NCI-H345 (cell line): Measurements from ENCODE around the gene SVEP1.

ENCODE experiments used
- DNase-seq: peaks from one replicate; lab custom pipeline; 2025; lab: John Stamatoyannopoulos, UW

SVEP1 gene

GRCh38 chr9:110521206-110521605, 58.3 kb downstream of the SVEP1 start:
- peak; percentile 3 for DNase-seq

DNA sequence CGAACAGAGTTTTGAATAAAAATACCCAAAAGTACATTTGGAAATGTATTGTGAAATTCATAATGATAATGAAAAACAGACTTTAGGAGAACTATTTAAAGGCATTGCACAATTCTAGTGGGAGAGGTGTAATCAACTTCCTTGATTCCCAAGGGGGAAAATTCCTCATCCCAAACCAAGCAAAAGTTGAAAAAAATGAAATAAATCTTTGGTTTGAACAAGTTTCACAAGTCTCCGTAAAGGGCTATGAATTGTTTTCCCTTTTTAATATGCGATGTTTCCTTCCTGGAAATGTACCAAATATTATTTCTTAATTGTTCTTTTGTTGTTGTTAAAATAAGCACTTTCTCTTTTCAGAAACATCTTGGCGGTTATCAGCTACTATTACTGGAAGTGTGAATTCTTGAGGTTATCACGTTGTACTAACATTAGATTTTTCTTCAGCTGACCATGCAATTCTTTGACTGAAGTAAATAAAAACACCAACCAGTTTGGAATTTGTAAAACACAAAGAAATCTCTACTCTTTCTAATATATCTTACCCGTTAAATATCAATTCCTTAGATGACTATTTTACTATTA, 59.3 kb downstream of the SVEP1 start:
- DNase-seq, result no peak

- no peak for DNase-seq
These were observed 62.1 kb downstream of the SVEP1 start for GRCh38 chr9:110517483-110517882.

DNA sequence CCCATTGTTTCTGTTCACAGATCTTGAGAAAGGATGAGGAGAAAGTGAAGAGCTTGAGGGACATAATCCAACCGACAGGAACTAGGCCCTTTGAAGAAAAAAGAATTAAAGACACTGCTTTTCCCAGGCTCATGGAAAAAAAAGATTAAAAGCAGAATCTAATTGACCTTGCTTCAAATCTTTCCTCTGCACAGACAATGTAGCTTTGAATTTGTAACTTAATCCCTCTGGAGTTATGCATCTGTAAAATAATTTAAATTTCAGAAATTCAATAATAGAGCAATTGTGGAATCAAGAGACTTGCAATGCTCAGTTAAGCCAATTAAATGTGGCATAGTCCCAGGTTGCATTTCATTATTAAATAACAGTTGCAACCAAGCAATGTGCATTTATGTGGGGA, 64.6 kb downstream of the SVEP1 start:
- no peak for DNase-seq

DNA sequence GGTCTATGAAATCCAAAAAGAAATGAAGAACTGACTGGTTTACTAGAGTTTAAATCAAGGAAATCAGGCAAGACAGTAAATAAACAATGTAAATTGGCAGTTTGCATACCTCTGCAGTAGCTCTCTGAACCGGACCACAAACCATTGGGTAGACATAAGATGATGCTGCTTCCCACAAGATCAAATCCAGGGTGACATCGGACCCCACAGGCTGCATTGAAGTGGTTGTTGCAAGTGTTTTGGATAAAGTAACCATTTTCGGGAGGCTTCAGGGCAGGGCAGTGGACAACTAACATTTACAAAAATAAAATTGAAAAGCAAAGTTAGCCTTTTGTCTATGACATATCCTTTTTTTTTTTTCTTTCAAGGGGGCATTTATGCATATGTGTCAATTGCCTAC, 66.7 kb downstream of the SVEP1 start:
- no peak for DNase-seq

GRCh38 chr9:110509792-110510191, 69.7 kb downstream of the SVEP1 start:
- no peak for DNase-seq

DNA sequence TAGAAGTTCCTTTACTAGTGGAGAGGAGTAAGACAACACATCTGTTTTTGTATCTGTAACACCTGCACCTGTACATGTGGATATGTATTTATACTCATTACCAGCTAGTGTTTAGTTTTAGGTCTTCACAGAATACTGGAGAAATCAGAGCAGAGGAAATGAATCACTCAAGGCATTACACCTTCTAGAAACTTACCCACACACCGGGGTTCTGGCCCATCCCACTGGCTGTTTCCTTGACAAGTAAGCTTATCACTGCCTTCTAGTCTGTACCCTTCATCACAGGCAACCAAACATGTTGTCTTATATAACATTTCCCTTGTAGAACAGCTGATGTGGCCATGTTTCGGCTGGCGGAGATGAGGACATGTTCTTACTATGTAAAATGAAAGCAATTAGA, 76.7 kb downstream of the SVEP1 start:
- no peak for DNase-seq

DNA sequence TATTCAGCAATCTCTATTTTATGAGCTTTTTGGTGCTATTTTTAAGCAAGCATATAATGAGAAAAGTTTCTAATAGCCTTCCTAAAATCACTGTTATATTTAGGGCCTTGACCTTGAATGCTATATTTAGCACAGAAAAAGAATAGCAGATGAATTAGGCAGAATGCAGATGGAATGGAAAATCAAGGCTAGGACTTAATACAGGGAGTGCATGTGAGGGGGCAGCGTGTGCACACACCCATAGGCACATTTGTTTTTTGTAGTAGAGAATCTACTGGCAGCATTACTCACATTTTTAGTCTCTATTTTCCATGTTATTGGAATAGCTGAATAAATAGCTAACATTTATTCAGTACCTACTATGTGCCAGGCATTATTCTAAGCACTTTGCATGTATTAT, 79.9 kb downstream of the SVEP1 start:
- DNase-seq, result no peak

- DNase-seq, result no peak
These were observed 92.3 kb downstream of the SVEP1 start for GRCh38 chr9:110487196-110487595.

GRCh38 chr9:110486218-110486617, 93.3 kb downstream of the SVEP1 start:
- DNase-seq, result no peak

GRCh38 chr9:110479481-110479880, 100.1 kb downstream of the SVEP1 start:
- no peak for DNase-seq

DNA sequence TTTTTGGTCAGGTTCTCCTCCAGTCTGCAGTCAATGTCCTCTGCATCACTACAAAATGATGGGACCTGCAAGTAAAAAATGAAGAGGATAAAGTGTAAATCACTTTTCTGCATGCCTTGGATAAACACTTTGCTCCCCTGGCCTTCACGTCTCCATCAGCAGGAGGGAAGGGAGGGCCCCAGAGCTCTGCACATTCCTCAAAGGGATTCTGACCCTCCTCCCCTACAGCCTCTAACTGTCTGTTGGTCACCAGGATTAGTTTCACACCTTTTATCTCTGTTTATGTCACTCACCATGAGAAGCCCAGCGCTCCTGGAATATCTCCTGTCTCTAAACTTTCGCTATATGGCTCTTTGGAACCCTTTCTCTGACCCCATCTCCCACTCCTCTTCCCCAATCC, 103.3 kb downstream of the SVEP1 start:
- DNase-seq, result no peak

- no peak for DNase-seq
These were observed 107.4 kb downstream of the SVEP1 start for GRCh38 chr9:110472111-110472510.

GRCh38 chr9:110468950-110469349, 110.6 kb downstream of the SVEP1 start:
- no peak for DNase-seq

- DNase-seq, result no peak
These were observed 114.4 kb downstream of the SVEP1 start for GRCh38 chr9:110465190-110465589.

DNA sequence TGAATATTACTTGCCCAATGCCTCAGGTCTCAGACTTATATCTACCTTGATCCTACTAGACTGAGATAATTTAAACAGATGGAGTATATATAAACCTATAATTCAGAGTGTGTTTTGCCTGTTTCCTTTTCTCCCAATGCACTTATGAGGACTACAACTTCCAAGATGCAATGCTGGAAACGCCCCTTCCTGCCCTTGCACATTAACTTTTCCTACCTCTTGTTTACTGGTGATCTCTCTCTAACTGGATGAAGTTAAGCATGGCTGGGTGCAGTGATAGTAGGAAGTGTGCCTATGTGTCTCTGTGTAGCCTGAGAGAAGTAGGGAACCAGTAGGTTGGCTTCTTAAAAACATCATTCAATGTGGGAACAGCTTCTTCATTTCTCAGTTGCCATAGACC, 115.2 kb downstream of the SVEP1 start:
- no peak for DNase-seq

GRCh38 chr9:110463499-110463898, 116.0 kb downstream of the SVEP1 start:
- DNase-seq, result no peak

DNA sequence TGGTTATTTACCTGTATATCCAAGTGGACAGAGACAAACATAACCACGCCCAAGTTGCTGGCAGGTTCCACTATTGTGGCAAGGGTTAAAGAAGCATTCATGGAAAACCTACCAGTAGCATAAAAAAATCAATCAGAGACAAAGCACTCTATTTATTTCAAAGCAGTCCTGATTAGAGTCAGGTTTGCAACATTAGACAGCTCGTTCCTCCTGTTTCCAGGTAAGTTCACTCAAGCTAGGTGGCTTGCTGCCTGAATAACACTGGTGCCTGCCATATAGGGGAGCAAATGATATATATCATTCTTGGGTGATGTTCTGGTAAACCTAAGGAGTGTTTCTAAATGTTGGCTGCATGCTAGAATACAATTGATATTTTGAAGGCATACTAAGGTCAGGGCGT, 122.3 kb downstream of the SVEP1 start:
- DNase-seq, result no peak

DNA sequence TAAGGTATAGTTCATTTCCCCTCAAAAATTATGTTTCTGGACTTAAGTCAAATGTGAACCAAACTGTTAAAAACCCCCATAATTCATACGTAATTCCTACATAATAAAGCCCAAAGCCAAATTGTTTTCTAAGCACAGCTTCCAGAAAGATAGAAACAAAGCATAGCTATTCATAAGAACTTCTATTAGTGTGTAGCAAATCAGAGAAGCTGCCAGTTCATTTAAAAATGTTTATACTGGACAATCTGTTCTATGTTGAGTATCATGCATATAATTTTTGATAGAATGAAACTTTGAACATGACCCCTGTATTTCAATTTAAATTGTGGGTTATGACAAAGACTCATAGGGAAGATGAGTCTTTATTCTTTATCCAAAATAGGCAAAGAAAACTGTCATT, 122.9 kb downstream of the SVEP1 start:
- DNase-seq, result no peak

DNA sequence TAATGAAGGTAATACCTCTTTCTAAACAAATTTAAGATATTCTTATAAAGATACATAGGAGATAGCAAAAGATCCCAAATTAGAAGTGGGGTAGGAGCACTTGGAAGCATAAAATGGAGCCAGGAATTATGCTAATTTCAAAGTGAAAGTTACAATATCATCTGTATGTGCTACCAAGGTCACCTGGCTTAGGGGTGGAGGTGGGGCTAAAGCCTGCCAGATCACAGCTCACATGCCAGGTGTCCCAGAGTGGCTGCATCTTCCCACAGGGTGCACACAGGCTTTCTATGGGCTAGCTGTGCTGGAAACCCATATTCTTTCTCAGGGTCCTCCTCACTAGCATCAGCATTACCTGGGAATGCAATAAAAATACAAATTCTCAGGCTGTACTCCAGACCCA, 123.7 kb downstream of the SVEP1 start:
- DNase-seq, result no peak

DNA sequence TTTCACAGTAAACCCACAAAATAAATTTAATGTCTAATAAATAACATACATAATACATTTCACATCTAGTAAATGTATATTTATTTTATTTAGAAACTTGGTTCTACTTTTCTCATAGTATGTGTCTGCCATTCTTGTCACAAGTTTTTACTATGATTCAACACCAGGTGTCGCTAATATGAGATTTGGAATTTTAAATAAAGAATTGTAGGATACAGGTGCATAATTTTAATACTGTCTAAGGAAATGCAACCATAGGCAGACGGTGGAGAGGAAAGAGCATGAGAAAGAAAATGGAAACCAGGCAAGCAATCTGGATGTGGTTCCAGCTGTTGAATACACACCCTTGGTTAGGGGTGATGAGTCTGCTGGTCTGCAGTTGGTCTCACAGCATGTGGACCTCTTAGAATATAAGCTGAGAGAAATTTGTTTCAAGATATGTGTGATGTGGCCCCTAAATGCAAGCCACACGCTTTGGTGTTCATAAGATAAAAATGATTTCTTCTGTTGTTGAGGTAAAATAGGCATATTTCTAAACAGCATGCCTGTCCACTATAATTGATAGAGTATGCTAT, 127.2 kb downstream of the SVEP1 start:
- peak; percentile 4 for DNase-seq

DNA sequence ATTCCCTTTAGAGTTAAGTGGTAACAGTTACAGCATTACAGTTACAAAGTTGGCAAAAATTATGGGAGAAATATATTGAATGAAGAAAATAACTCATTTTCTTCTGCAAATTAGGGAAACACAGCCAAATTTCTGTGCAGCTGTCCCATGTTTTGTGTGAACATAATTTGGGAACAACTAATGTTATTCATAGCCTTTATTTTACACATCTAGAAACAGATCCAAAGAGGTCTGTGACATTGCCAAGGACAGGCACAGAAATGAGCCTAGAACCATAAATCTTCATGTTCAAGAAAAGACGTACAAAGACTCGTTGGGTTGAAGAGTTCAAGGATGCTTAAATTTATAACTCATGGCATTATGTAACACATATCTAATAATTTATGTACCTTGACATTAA, 127.8 kb downstream of the SVEP1 start:
- no peak for DNase-seq

DNA sequence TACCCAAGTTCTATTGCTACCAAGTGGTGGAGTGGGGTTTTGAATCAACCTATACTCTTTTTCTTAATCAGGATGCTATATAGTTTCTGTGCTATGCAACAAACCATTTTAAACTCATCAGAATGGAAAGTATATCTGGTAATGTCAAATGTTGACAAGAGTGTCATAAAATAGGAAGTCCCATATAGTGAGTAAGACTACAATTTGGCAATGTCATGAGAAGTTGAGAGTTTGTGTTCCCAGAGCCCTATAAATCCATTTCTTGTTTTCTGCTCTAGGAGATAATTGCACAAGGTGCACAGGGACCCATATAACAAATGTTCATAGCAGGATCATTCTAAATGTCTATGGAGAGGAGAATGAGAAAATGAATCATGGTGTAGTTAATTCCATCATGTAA, 132.1 kb downstream of the SVEP1 start:
- no peak for DNase-seq

- no peak for DNase-seq
These were observed 133.4 kb downstream of the SVEP1 start for GRCh38 chr9:110446171-110446570.
